H1 (cell line): ENCODE results near the gene C2orf74. TPM values are rescaled to one million over a fixed set of nuclear protein-coding genes. Genes with fewer than 3 reads are reported as not detected.

Experiments used
- ASH2L ChIP-seq: fragments of 200-600, 300-600 bp; sonication (generic); IDR thresholded peaks from one replicate; pipeline ENCODE4 v1.7.1; 2017; ENCODE audit warnings: low read length
- CTBP2 ChIP-seq: IDR thresholded peaks from 2 replicates; pipeline ENCODE4 v1.7.0; 2011; ENCODE audit warnings: borderline replicate concordance, mild to moderate bottlenecking, moderate library complexity, mixed read lengths, low read length; ENCODE audit not compliant: insufficient read depth, insufficient read length
- EZH2 ChIP-seq: fragments of 200-600 bp; sonication (generic); IDR thresholded peaks from 2 replicates; pipeline ENCODE4 v1.7.1; 2012; ENCODE audit warnings: low read depth, mild to moderate bottlenecking, moderate library complexity, low read length, inconsistent platforms; ENCODE audit not compliant: severe bottlenecking
- JUN ChIP-seq: IDR thresholded peaks from 2 replicates; pipeline ENCODE4 v1.6.1; 2011; ENCODE audit warnings: low read depth, mild to moderate bottlenecking, improper control_type of control experiment, low read length
- NANOG ChIP-seq: IDR thresholded peaks from 2 replicates; pipeline ENCODE4 v1.6.1; 2011; ENCODE audit warnings: low read length, low read depth, mild to moderate bottlenecking, inconsistent platforms; ENCODE audit not compliant: insufficient read depth, poor library complexity, severe bottlenecking
- SIN3A ChIP-seq, 2 experiments: IDR thresholded peaks in 1 of 2; conservative IDR thresholded peaks in 1 of 2; 2 replicates each; pipeline ENCODE4 v1.6.1; 2011 to 2012; ENCODE audit warnings: low read length in 2 of 2, improper control_type of control experiment in 1 of 2, low read depth in 1 of 2, mild to moderate bottlenecking in 1 of 2
- SP1 ChIP-seq: IDR thresholded peaks from 2 replicates; pipeline ENCODE4 v1.6.1; 2011; ENCODE audit warnings: low read depth, low read length
- TCF12 ChIP-seq: IDR thresholded peaks from 2 replicates; pipeline ENCODE4 v1.6.1; 2011; ENCODE audit warnings: low read depth, mild to moderate bottlenecking, low read length
- polyA plus RNA-seq, 7 experiments: library from polyadenylated mRNA; depleted of rRNA in 3 of 7; stranded (reverse) in 5 of 7; unstranded in 2 of 7; fragments of >200 nt in 5 of 7; fragments of 200-250 nt in 2 of 7; gene quantifications; 1 replicate in 5 of 7; 2 replicates in 1 of 7; 4 replicates in 1 of 7; pipeline versions ENCODE4 v1.2.1 to v1.2.3, GENCODE V29; 2011 to 2013; ENCODE audit warnings: missing spikeins in 2 of 7, mixed read lengths in 2 of 7
- total RNA-seq: library from RNA; stranded (reverse); fragmentation: NEBNext Ultra II Directional; extraction: Animal tissue kit (Norgen Biotek cat#: 25700); gene quantifications from 2 replicates; pipeline ENCODE4 v1.2.1, GENCODE V29; 2021
- TF ChIP-seq, protein P1 (sequence below): fragments of 300-600 bp; sonication (generic); IDR thresholded peaks from 2 replicates; pipeline ENCODE4 v1.7.1; 2012; ENCODE audit warnings: low read length, moderate library complexity, mild to moderate bottlenecking, inconsistent platforms; ENCODE audit not compliant: insufficient replicate concordance

C2orf74 gene
- total and polyA plus RNA-seq, 2 of the 8 experiments (the other 6 are each of a cell fraction or from before 2014, with no cell fraction given) = 2.6 to 9.3 TPM

DNA sequence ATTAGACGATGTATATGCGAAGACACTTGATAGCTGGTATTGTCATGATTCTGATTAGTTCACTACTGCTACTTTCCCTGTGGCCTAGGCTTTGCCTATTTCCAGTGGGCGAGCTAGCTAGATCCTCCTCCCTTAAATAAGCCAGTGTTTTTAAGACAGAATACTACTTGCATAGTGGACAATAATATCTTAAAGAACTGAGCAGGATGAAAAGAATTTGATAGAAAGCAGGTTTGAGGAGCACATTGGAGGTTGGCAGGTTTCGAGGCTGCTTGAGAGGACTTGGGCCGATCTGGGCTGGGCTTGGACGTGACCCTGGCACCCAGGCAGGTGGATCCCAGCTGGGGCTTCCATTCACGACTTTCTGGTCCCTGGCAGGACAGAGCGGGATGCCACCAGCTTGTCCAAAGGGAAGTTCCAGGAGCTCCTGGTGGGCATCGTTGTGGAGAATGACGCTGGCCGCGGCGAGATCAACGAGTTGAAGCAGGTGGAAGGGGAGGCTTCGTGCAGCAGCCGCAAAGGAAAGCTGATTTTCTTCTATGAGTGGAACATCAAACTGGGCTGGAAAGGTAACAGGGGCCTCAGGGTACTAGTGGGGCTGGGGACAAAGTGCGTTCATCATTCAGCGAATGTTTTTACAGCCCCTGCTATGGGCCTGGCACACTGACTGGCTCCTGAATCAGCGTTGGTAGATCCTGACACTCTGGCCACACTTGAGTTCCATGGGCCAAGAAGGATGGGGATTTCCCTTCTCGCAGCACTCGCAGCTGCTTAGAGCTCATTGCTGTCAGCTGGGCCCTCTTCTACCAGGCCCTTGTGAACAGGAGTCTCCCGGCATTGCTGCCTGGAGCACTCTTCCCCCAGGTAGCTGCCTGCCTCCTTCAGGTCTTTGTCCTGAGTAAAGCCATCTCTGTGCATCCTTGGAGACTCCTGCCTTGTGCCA is 16.9 kb downstream of the C2orf74 start (continued):
- TF ChIP-seq, protein P1, sequence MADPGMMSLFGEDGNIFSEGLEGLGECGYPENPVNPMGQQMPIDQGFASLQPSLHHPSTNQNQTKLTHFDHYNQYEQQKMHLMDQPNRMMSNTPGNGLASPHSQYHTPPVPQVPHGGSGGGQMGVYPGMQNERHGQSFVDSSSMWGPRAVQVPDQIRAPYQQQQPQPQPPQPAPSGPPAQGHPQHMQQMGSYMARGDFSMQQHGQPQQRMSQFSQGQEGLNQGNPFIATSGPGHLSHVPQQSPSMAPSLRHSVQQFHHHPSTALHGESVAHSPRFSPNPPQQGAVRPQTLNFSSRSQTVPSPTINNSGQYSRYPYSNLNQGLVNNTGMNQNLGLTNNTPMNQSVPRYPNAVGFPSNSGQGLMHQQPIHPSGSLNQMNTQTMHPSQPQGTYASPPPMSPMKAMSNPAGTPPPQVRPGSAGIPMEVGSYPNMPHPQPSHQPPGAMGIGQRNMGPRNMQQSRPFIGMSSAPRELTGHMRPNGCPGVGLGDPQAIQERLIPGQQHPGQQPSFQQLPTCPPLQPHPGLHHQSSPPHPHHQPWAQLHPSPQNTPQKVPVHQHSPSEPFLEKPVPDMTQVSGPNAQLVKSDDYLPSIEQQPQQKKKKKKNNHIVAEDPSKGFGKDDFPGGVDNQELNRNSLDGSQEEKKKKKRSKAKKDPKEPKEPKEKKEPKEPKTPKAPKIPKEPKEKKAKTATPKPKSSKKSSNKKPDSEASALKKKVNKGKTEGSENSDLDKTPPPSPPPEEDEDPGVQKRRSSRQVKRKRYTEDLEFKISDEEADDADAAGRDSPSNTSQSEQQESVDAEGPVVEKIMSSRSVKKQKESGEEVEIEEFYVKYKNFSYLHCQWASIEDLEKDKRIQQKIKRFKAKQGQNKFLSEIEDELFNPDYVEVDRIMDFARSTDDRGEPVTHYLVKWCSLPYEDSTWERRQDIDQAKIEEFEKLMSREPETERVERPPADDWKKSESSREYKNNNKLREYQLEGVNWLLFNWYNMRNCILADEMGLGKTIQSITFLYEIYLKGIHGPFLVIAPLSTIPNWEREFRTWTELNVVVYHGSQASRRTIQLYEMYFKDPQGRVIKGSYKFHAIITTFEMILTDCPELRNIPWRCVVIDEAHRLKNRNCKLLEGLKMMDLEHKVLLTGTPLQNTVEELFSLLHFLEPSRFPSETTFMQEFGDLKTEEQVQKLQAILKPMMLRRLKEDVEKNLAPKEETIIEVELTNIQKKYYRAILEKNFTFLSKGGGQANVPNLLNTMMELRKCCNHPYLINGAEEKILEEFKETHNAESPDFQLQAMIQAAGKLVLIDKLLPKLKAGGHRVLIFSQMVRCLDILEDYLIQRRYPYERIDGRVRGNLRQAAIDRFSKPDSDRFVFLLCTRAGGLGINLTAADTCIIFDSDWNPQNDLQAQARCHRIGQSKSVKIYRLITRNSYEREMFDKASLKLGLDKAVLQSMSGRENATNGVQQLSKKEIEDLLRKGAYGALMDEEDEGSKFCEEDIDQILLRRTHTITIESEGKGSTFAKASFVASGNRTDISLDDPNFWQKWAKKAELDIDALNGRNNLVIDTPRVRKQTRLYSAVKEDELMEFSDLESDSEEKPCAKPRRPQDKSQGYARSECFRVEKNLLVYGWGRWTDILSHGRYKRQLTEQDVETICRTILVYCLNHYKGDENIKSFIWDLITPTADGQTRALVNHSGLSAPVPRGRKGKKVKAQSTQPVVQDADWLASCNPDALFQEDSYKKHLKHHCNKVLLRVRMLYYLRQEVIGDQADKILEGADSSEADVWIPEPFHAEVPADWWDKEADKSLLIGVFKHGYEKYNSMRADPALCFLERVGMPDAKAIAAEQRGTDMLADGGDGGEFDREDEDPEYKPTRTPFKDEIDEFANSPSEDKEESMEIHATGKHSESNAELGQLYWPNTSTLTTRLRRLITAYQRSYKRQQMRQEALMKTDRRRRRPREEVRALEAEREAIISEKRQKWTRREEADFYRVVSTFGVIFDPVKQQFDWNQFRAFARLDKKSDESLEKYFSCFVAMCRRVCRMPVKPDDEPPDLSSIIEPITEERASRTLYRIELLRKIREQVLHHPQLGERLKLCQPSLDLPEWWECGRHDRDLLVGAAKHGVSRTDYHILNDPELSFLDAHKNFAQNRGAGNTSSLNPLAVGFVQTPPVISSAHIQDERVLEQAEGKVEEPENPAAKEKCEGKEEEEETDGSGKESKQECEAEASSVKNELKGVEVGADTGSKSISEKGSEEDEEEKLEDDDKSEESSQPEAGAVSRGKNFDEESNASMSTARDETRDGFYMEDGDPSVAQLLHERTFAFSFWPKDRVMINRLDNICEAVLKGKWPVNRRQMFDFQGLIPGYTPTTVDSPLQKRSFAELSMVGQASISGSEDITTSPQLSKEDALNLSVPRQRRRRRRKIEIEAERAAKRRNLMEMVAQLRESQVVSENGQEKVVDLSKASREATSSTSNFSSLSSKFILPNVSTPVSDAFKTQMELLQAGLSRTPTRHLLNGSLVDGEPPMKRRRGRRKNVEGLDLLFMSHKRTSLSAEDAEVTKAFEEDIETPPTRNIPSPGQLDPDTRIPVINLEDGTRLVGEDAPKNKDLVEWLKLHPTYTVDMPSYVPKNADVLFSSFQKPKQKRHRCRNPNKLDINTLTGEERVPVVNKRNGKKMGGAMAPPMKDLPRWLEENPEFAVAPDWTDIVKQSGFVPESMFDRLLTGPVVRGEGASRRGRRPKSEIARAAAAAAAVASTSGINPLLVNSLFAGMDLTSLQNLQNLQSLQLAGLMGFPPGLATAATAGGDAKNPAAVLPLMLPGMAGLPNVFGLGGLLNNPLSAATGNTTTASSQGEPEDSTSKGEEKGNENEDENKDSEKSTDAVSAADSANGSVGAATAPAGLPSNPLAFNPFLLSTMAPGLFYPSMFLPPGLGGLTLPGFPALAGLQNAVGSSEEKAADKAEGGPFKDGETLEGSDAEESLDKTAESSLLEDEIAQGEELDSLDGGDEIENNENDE = no peak
- no peak for TF ChIP-seq SIN3A (conservative IDR thresholded peaks at IDR 0.05 in 1 of 2, IDR thresholded peaks at IDR 0.05 in 1 of 2; ENCODE audit: low read depth in 1 of 2, low read length in 2 of 2)
- no peak for TF ChIP-seq TCF12
- TF ChIP-seq ASH2L = no peak
- TF ChIP-seq CTBP2 = no peak
- TF ChIP-seq NANOG = no peak
- no peak for TF ChIP-seq SP1
- no peak for TF ChIP-seq EZH2
- no peak for TF ChIP-seq JUN
